Ovary (tissue), 9 donors: ENCODE data around the gene C22orf31. TPM values are rescaled to one million over a fixed set of nuclear protein-coding genes. Genes with fewer than 3 reads are reported as not detected.

Source experiments
- DNase-seq, 5 donors: peaks; one replicate each; pipeline ENCODE4 v3.0.0-alpha.2; 2019 to 2020
- H3K27ac ChIP-seq, 2 donors: fragments of 200-600 bp; one replicate each; pipeline versions ENCODE4 v1.5.1 to v1.8.0; 2019 to 2022
- H3K27me3 ChIP-seq: fragments of 200-600 bp; one replicate; pipeline ENCODE4 v1.8.0; 2022
- H3K36me3 ChIP-seq: fragments of 200-600 bp; sonication (generic); one replicate; pipeline ENCODE4 v1.5.1; 2019
- H3K4me1 ChIP-seq: one replicate; pipeline ENCODE4 v1.8.1; 2013; ENCODE audit warnings: mild to moderate bottlenecking, moderate library complexity; ENCODE audit not compliant: insufficient read depth
- H3K4me3 ChIP-seq: fragments of 200-600 bp; sonication (generic); one replicate; pipeline ENCODE4 v1.5.1; 2017
- H3K9me3 ChIP-seq, 2 donors: fragments of 200-600 bp in 1 of 2; sonication (generic) in 1 of 2; one replicate each; pipeline versions ENCODE4 v1.5.1 to v1.8.1; 2013 to 2019; ENCODE audit warnings: mild to moderate bottlenecking in 1 of 2, moderate library complexity in 1 of 2
- EP300 ChIP-seq: sonication (generic); formaldehyde crosslinking; IDR thresholded peaks from one replicate; pipeline ENCODE4 v1.6.1; 2017; ENCODE audit warnings: antibody characterized with exemption
- POLR2A ChIP-seq: fragments of 450-650 bp; IDR thresholded peaks from one replicate; pipeline ENCODE4 v1.6.1; 2017; ENCODE audit warnings: antibody characterized with exemption, mild to moderate bottlenecking, moderate library complexity
- WGBS, 3 donors: extraction: QIAGEN DNeasy Blood & Tissue Kit in 1 of 3; methylation state at CpG; one replicate each; pipeline versions ENCODE4 v1.1.5 to v1.1.7; 2013 to 2017; 5-methylcytosine and 5-hydroxymethylcytosine counted together
- intact Hi-C, 4 donors: fragments of 100-400 bp; cut with DNase I; formaldehyde crosslinking; loops; one replicate each; pipeline versions ENCODE4 v1.11.0 to v1.15.1; 2022 to 2023
- polyA plus RNA-seq, 2 donors: library from polyadenylated mRNA; stranded (reverse); fragments of 200-250 nt in 1 of 2; fragments of 350-450 nt in 1 of 2; fragmentation: Illumina TruSeq in 1 of 2; extraction: RNeasy Lipid Tissue Mini Kit (QIAGEN cat#74804) in 1 of 2; gene quantifications; one replicate each; pipeline ENCODE4 v1.2.3, GENCODE V29; 2013 to 2014
- total RNA-seq, 7 donors: library from RNA; depleted of rRNA in 2 of 7; stranded (reverse); fragments of >200 nt in 2 of 7; fragmentation: NEBNext Ultra II Directional in 3 of 7; extraction: Animal tissue kit (Norgen Biotek cat#: 25700) in 3 of 7; gene quantifications; one replicate each; pipeline versions ENCODE4 v1.1.0 to v1.2.4, GENCODE V29; 2016 to 2023
- TF ChIP-seq, protein P1 (sequence below), 3 donors: fragments of 450-650 bp in 2 of 3; fragments of 200-600 bp in 1 of 3; IDR thresholded peaks; one replicate each; pipeline versions ENCODE4 v1.5.1 to v1.8.0; 2016 to 2022; ENCODE audit warnings: antibody characterized with exemption in 3 of 3, mild to moderate bottlenecking in 1 of 3
- donor health status: DM: no; HTN: no; CAD: no; lungs with moderate emphysema.
- donor health status: DM: no; HTN: no; CAD: no.
- donor health status: Bipolar disorder and iron deficiency.
- donor health status: DM: yes; HTN: yes; CAD: no.
- donor health status: DM: no; HTN: no; CAD: no.
- donor health status: DM: yes; HTN: yes; CAD: no.

Gene C22orf31
- total and polyA plus RNA-seq, 9 donors = 0.20 to 0.92 (median 0.35) TPM; not detected in 2

DNA sequence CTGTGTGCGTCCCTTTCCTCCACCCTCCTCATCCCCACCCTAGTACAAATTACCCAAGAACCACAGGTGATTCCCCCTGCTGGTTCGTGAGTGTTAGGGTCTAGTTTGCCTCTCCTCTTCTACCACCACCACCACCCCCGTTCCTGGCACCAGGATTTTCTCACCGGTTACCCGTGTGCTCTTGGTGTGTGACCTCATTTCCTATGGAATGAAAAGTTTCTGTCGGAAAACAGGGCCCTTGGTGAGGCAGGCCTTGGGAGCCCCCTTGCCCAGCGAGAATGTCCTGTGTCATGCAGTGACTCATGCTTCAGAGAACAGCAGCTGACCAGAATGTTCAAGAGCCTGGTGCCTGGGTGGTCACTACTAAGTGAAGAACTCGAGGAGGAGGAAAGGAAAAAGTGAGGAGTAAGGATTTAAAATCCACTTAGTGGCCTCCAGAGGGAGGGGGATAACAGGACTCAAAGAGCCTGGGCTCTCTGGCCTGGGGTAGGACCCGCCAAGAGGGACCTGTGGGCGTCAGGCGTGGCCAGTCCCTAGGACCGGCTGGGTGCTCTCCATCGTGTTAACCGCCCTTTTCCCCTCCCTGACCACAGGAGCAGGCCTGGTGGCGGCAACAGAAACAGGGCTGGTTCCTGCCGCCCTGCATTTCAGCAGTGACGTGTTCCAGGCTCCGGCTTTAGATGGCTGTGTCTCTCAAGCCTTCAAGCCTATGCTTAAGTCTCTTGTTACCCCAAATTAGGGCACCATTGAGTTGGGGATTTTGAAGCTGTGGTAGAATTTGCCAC lies 30.2 kb downstream of the C22orf31 start:
- 31 to 44% (median 33%) methylated on average over 18 of the region's 18 CpGs for WGBS, 3 donors
- TF ChIP-seq EP300 (no peak), POLR2A (no peak)
- TF ChIP-seq, protein P1, sequence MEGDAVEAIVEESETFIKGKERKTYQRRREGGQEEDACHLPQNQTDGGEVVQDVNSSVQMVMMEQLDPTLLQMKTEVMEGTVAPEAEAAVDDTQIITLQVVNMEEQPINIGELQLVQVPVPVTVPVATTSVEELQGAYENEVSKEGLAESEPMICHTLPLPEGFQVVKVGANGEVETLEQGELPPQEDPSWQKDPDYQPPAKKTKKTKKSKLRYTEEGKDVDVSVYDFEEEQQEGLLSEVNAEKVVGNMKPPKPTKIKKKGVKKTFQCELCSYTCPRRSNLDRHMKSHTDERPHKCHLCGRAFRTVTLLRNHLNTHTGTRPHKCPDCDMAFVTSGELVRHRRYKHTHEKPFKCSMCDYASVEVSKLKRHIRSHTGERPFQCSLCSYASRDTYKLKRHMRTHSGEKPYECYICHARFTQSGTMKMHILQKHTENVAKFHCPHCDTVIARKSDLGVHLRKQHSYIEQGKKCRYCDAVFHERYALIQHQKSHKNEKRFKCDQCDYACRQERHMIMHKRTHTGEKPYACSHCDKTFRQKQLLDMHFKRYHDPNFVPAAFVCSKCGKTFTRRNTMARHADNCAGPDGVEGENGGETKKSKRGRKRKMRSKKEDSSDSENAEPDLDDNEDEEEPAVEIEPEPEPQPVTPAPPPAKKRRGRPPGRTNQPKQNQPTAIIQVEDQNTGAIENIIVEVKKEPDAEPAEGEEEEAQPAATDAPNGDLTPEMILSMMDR (IDR thresholded peaks at IDR 0.05) = no peak
- Histone ChIP-seq H3K4me1 (peaks cover 14% of the 10 kb centered on the region), H3K27me3 (no peaks in the 10 kb centered on the region), H3K27ac (peak overlapping the region; percentile 63 to 70), H3K9me3 (no peaks in the 10 kb centered on the region), H3K36me3 (no peaks in the 10 kb centered on the region), H3K4me3 (peak overlapping the region; percentile 40)
- intact Hi-C loops = no loop called here
- DNase-seq = peak; percentile 59 to 79 (median 67)

DNA sequence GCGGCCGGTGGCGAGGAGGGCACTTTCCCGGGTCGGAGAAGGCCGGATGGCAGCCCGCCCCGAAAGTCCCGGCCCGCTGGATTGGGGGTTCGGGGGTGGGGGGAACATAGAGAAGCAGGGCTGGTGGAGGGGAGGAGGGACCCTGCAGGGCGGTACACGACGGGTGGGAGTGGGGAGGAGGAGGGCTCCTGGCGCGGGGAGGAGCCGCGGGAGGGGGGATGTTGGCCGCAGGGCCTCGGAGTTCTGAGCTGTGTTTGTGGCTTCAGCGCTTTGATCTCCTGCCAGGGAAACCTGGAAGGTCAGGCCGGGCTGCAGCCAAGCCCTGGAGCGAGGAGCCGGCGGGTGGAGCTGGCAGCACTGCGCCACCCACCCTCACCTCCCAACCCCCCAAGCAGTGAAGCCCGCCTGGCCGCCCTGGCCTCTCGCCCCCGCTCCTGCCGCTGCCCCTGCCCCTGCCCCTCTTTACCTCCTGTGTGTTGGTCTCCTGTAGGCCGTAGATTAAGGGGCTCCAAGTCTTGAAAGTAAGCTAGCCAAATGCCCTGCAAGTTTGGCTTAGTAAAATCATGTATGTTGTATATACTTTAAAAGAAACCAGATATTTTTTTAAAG lies 30.9 kb downstream of the C22orf31 start:
- WGBS, 3 donors = 2 to 3% (median 3%) methylated on average over 28 to 32 of the region's 32 CpGs
- TF ChIP-seq POLR2A (no peak), EP300 (no peak)
- TF ChIP-seq, protein P1 (IDR thresholded peaks at IDR 0.05) = no peak
- no peaks in the 10 kb centered on the region for H3K9me3 ChIP-seq
- H3K4me3 ChIP-seq = peak overlapping the region; percentile 40
- intact Hi-C loops = no loop called here
- DNase-seq = peak; percentile 84 to 93 (median 87)
- H3K4me1 ChIP-seq = peaks cover 14% of the 10 kb centered on the region
- H3K27ac ChIP-seq = peak overlapping the region; percentile 63 to 70
- H3K27me3 ChIP-seq = no peaks in the 10 kb centered on the region
- no peaks in the 10 kb centered on the region for H3K36me3 ChIP-seq

DNA sequence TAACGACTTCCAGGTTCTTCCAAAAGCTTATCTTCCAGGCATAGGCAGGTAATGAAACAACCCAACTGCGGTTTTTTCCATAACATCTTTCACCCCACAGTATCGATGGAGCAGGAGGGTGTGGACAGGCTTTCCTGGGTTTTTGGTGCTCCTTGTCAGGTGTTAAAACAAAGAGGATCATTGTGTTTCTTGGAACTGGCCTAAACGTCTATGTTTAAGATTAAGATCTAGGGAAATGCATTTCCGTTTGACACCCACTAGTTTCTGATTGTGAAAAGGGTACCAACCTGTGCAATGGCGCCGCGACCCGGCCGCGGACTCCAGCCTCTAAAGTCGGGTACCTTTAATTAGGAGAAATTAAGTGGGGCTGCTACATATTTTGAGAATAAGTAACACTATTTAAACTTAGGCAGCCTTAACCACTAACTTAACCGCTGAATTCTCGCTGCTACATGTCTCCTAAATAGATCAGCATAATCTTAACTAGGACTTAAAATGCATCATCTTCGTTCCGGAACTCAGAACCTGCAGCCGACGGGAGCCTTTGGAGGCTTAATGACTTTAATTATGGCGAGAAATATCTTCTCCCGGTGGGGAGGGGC lies 31.5 kb downstream of the C22orf31 start:
- Histone ChIP-seq H3K36me3 (no peaks in the 10 kb centered on the region), H3K27ac (peak overlapping the region; percentile 63 to 70), H3K9me3 (no peaks in the 10 kb centered on the region), H3K27me3 (no peaks in the 10 kb centered on the region), H3K4me3 (peak overlapping the region; percentile 40), H3K4me1 (peaks cover 14% of the 10 kb centered on the region)
- TF ChIP-seq EP300 (no peak), POLR2A (no peak)
- TF ChIP-seq, protein P1 (IDR thresholded peaks at IDR 0.05) = no peak
- intact Hi-C loops = no loop called here
- no peak for DNase-seq
- WGBS, 3 donors = 18 to 22% (median 21%) methylated on average over 20 of the region's 20 CpGs

DNA sequence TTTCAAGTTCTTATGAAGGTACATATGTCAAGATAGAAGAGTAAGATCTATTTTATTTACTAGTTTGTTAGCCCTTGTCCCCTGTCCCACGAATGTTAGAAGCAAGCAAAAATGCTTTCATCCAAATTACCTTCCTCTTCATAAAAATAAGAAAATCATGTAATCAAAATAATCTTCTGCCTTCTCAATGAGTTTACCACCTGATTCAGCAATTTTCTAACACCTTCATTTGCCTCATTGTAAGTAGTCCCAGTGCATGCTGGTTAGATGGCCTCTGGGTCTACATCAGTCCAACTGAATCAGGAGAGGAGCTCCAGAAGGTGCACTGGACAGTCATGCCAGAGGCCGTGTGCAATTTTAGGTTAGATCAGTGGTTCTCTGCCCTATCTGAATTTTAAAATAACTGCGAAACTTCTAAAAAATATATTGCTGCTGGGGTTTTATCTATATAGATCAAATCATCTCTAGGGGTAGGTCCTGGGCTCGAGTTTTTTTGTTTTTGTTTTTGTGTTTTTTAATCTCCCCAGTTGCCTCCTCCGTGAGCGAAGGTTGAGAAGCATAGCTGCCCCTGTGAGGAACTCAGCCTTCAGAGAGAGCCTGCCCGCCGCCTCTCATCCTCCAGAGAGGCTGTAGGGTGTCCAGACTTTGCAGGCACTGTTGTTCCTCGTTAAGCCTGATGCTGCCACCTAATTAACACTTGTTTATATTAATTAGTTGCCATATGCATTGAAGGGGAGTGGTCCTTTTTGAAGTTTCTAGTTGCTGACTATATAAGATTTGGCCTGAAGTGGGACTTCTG lies 32.2 kb downstream of the C22orf31 start:
- H3K27ac ChIP-seq = no peak overlapping the region
- H3K4me3 ChIP-seq = no peak overlapping the region
- intact Hi-C loops = no loop called here
- no peak for DNase-seq
- H3K4me1 ChIP-seq = peaks cover 14% of the 10 kb centered on the region
- no peaks in the 10 kb centered on the region for H3K9me3 ChIP-seq
- no peaks in the 10 kb centered on the region for H3K27me3 ChIP-seq
- no peak for TF ChIP-seq EP300
- TF ChIP-seq, protein P1 (IDR thresholded peaks at IDR 0.05) = no peak
- no peaks in the 10 kb centered on the region for H3K36me3 ChIP-seq
- 89 to 91% (median 90%) methylated on average over 9 of the region's 9 CpGs for WGBS, 3 donors
